Activated T-cell treated with anti-CD3 and anti-CD28 coated beads for 24 hours (primary cell): Measurements from ENCODE around the gene EHMT2.

Experiments
- DNase-seq: peaks from one replicate; pipeline ENCODE4 v3.0.0-alpha.2; 2020; ENCODE audit warnings: low read depth

EHMT2 gene

DNA sequence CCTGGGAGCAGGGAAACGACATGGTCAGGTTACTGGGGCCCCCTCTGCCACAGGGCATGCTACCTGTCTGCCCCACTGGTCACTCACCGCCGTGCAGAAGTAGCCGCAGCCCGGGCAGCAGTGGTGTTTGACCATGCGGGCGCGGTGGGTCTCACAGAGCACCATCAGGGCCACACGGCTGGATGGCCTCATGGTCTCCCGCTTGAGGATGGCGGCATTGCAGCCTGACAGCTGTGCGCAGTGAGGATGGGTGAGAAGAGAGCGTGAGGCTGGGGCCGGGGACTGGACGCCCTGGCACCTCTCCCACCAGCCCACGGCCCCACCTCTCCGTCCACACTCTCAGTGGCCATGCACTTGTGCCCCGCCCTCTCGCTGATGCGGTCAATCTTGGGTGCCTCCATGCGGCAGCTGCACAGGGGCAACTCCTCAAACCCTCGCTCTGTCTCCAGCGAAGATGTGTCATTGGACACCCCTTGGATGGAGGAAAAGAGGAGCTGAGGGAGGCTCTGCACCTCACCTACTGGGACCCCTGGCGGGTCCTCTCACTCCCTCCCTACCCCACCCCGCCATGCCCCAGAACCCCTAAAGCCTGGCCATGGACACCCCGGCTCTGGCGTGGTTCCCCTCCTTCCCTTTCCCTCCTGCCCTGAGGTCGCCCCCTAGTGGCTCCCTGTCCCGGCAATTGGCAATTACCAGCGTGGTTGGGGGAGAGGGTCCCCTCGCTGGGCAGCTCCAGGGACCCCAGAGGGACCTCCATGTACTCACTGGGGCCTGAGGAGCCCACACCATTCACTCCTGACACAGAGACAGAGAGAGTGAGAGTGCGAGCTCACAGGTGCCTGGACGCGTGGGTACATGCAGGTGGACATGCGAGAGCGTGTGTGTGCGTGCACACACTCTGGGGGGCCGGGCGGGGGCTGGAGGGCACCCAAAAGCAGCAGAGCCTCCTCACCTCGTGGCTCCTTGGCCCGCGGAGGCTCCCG is 8.9 kb downstream of the EHMT2 start:
- peak; percentile 32 for DNase-seq

DNA sequence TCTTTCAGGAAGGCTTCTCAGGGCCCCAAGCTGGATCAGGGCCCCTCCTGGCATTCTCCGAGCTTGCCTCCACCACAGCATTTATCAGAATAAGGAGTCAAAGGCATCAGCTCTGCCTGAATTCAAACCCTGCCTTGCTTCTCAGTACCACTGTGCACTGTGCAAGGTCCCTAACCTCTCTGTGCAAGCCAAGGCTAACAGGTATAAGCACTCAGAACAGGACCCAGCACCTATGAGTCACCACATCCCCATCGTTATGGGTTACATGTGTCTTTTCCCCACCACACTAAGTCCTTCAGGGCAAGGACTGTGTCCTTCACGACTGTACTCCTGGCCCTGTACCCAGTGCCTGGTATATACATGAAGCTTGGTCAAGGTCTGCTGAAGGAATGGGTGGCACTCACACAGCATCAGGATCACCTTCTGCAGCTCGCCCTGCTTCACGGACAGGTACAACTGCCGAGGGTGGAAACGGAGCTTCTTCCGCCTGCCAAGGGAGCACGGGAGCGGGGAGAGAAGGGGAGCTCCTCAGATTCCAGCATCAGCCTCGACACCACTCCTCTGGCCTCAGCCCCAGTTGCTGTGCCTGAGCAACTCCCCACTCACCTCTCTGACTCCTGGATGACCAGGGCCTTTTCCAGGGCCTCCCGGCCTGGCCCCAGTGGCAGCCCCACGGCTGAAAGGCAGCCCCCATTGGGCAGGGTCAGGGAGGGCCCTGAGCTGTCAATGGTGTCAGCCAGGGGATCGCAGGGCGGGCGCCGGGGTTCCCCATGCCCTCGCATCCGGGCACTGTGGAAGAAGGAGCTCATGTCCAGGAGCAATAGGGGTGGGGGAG is 10.1 kb downstream of the EHMT2 start:
- no peak for DNase-seq

DNA sequence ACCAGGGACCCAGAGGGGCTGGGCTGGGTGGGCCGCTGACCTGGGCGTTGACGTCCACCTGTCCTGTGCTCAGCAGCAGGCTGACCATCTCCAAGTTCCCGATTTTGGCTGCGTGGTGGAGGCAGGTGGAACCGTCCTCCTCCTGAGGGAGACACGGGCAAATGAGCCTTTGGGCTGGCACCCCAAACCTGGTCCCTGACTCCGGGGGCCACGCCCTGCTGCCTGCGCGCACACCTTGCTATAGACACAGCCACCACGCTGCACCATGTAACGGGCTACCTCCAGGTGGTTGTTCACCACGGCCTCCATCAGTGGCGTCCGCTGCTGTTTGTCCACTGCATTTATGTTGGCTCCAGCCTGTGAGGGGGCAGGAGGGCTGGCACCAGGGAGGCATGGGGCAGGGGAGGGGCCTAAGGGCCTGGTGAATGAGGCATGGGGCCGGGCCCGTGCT is 10.9 kb downstream of the EHMT2 start:
- no peak for DNase-seq

DNA sequence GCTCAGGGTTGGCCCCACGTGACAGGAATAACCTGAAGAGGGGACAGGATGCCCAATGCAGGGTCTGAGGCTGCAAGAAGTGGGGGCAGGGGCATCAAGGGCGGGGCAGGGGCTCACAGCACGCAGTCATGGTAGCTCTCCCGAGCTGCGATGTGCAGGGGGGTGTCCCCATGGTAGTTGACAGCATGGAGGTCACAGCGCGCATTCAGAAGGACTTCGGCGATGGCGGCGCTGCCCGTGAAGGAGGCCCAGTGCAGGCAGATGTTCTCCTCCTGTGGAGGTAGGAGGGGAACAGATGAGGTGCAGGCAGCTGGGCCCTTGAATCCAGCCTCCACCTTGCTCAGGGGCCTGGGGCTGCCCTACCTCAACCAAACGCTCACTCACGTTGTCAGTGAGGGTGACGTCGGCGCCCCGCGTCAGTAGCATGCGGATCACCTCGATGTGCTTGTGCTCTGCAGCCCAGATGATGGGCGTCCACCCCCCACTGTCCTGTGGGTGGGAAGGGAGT is 12.9 kb downstream of the EHMT2 start:
- DNase-seq, result no peak

DNA sequence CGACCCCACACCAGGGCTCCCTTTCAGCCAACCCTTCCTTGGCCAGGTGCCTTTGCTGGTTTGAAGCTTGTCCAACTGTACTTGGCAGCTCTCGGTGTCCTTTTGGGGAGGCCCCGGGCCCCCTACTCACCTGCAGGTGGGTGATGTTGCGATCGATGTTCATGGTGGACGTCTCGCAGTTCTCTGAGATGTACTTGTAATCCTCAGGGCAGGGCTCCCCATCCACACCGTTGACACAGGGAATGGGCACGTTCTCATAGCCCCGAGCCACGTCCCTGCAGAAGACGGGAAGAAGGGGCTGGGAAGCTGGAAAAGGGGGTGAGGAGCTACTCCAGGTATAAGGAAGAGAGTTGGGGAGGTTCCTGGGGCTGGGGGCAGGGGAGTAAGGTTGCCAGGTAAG is 13.8 kb downstream of the EHMT2 start:
- DNase-seq, result no peak

DNA sequence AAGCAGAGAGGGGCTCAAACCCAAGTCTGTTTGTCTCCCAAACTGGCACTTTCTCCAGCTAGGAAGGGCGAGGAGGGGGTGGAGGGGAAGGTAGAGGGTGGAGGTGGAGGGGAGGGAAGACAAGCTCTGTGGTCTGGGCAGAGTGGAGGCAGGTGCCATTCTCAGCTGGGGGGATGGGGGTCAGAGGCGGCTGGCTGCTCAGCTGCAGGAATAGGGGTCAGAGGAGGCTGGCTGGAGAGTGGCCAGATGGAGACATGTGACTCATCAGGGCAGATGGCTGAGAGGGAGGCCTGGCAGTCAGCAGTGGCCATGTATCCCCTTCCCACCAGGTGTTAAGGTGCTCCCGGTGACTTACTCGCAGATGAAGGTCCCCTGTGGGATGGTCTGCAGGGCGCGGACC is 15.2 kb downstream of the EHMT2 start:
- DNase-seq, result no peak

DNA sequence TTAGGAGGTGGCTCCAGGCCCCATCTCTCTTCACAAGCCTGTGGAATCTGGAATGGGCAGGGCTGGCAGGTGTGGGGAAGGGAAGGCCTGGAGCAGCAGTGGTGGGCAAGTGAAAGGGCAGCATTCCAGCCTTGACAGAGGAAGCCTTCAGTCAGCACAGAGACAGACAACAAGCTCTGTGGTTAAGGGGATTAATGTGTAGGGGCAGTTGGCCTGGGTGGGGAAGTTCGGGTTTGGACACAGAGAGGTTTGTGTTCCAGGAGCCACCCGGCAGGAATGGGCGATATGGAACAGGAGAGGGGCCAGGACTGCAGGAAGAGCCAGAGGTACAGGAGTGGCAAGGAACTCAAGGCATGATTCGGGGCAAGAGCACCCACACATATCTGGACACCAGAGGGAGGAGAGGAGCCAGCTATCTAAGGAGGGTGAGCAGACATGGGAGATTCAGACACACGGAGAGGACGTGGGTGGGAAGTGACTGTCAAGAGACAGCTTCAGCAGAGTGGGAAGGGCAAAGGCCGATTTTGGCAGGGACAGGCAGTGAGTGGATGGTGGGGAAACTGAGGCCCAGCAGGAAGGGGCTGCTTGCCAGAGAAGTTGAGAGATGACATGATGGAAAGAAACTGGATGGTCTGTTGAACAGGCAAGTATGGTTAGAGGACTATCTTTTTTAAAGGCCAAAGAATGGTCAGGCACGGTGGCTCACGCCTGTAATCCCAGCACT is 16.2 kb downstream of the EHMT2 start:
- DNase-seq, result no peak

DNA sequence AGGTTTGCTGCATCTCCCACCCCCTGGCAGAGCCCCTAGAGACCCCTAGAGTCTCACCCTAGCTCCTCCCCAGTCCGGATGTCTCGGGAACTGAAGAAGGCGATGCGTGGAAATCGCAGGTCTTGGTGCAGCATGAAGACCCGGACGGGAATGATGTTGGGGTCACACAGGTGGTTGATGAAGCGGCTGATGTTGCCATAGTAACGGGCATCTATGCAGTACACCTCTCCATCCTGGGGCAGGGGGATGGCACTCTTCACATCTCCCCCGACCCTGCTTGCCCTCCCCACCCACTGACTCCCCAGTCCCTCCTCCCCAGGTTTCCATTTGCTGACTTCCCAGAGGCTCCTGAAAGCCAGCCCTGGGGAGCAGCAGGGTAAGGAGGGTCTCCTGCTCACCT is 16.9 kb downstream of the EHMT2 start:
- DNase-seq, result no peak

DNA sequence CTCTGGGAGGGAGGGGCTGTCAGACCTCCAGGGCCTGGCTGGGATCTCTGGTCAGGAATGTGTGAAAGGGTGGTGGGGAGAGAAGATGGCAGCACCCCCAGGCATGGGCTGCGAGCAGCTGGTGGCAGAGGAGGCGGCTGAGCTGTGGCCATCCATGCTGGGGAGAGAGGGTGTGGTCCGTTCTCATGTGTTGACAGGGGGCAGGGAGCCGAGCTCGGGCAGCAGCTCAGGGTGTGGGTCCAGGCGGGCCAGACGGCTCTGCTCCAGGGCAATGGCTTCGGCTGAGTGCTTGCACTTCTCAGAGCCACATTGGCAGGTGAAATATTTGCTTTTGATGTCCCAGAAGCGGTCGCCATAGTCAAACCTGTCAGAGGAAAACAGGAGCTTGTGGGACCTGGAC is 17.6 kb downstream of the EHMT2 start:
- no peak for DNase-seq

DNA sequence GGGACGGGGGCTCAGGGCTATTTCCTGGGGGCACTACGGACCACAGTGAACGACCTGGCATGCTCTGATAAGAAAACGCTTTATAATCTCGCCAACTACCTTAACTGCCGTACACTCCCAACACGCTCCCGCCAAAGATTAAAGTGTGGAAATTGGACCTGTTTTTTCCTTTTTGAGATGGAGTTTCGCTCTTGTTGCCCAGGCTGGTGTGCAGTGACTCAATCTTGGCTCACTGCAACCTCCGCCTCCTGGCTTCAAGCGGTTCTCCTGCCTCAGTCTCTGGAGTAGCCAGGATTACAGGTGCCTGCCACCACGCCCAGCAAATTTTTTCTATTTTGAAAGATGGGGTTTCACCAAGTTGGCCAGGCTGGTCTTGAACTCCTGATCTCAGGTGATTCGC is 18.4 kb downstream of the EHMT2 start:
- DNase-seq, result no peak

DNA sequence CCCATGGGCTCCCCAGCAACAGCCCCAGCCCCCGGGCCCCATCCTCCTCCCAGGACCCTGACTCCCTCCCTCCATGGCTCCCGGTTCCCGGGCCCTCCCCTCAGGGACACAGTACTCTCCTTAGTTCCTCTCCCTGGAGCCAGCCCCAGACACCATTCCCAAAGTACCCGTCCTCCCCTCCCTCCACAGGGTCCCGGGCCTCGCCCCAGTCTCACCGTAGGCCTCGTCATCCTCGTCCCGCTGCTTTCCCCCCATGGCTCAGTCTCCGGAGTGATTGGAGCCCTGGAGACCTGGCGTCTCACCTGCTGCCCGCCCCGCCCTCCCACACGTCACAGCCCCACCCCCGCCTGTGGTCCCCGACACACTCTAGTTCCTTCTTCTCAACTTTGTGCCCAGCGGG is 18.8 kb downstream of the EHMT2 start, which contains the start of gene SLC44A4:
SLC44A4 (minus strand) TSS at position 272 of the 400 bp plus-strand sequence; CDS start at position 255, 17 bp downstream.
- no peak for DNase-seq

DNA sequence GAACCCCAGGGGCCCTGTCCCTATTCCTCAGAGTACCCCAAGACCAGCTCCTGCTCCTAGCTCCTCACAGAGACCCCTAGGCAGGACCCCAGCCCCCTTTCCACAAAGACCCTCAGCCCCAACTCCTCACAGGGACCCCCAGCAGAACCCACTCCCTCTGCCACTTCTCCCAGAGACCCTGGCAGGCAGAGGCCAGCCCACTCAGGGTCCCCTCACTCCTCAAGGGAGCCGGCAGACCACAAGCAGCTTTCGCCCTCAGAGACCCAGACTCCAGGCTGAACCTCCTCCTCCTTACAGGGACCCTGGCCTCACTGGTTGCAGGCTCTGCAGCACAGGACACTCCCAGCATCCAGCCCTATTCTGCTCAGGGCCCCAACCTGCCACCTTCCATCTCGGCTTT is 19.3 kb downstream of the EHMT2 start:
- DNase-seq, result no peak

DNA sequence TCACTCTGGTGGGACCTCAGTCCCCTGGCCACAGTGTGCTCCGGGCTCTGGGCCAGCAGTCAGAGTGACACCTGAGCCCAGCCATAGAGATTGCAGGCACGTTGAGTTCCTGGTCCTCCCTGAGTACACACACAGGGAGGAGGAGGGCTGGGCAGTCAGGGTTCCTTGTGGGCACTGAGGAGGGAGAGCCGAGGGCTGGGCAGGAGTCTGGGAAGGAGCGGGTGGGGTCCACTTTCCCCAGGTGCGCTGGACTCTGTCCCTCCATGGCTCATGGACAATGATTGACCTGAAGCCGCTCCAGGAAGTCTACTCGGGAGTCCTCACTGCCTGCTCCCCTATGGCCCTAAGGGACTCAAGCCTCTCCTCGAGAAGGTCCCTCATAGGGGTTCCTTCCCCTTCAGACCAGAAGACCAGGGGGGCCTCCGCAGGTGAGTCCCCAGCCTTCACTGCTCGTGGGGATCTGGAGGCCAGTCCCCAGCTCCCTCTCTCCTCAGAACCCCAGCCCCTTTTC is 19.8 kb downstream of the EHMT2 start:
- no peak for DNase-seq

DNA sequence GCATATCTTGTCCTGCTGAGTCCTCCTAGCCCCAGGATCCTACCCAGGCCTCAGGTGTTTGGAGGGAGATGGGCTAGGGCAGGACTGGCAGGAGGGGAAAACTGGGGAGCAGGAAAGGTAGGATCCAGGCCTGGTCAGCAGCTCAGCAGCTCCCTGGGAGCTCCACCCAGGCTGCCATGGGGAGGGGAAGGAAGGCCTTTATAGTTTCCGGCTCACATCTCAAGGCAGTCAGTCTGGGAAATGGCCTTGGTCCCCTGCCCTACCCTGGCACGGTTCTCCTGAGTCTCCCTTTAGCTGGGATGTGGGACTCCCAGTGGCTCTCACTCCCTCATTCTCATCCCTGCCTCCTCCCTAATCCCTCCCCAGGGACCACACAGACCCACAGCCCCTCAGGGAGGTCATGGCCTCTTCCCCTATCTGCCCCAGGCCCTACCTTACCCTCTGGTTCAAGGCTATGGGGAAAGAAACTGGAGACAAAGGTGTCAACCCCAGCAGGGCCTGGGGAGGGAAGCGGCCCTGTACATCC is 20.3 kb downstream of the EHMT2 start:
- no peak for DNase-seq

DNA sequence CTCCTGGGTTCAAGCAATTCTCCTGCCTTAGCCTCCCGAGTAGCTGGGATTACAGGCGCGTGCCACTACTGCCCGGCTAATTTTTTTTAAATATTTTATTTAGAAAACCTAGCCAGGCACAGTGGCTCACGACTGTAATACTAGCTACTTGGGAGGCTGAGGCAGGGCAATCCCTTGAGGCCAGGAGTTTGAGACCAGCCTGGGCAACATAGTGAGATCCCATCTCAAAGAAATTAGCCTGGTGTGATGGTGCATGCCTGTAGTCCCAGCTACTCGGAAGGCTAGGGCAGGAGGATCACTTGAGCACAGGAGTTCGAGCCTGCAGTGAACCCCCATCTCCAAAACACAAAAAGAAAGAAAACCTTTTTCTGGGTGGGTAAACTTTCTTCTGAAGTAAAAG is 21.1 kb downstream of the EHMT2 start:
- DNase-seq, result no peak

DNA sequence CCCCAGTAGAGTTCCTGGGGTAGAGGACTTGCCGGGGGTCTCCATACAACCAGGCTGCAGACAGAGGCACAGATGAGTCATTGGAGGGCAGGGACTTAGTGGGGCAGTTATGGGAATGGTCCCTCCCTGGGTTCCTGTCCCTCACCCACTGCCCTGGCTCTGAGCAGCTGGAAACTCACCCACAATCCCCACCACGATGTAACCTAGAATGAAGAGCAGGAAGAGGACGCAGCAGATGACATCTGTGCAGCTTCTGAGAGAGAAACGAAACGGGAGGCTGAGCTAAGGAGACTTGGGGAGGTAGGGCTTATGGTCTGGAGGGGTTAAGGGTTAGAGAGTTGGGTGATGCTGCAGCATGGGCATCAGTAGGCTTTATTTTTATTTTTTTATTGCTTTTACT is 21.6 kb downstream of the EHMT2 start:
- DNase-seq, result no peak

DNA sequence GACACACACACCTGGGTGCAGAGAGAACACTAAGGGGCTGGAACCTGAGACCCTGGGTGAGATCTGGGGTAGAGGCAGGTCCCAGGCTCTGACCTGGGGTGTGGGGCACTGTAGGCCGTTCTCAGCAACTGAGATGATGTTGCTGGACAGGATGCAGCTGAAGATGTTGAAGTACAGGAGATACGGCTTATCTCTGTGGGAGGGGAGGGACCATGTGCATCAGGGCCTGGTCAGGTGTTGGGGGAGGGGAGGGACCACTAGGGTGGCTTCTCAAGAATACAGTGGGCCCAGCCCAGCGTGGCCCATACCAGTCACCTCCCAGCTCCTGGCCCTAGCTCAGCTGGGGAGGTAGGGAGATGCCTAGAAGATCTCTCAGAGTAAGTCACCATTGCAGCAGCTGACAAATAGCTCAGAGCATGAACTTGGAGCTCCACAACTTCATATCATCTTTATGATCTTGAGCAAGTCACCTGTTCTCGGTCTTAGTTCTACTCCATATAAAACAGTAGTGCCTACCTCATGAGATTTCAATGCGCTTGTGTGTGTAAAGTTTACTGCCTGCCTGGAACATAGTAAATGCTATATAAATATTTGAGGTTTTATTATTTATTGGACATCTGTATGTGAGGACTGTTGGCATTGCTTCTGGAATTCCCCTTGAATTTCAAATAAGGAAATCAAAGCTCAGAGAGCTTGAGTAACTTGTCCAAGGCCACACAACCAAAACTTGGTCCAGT is 22.5 kb downstream of the EHMT2 start:
- DNase-seq, result no peak

DNA sequence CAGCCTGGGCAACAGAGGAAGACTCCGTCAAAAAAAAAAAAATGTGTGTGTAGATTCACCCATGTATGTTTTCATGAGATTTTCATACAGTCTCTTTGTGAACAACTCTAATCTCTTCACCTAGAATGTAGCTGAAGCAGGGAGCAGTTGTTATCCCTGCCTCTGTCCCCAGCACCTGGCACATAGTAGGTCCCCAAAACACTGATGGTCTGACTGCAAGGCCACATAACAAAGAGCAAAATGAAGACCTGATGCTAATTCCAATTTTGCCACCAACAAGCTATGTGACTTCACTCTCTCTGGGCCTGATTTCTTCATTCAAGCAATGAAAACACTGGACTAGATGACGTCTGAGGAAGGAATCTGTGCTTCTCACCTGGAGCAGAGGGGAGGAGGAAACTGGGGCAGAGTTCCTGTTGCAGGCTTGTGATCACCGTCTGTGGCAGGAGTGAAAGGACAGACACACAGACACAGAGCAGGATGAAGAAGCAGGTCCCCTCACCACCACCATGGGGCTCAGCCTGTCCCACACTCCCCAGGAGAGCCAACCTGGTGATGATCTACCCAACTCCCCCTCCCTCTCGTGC is 23.3 kb downstream of the EHMT2 start:
- DNase-seq, result no peak

DNA sequence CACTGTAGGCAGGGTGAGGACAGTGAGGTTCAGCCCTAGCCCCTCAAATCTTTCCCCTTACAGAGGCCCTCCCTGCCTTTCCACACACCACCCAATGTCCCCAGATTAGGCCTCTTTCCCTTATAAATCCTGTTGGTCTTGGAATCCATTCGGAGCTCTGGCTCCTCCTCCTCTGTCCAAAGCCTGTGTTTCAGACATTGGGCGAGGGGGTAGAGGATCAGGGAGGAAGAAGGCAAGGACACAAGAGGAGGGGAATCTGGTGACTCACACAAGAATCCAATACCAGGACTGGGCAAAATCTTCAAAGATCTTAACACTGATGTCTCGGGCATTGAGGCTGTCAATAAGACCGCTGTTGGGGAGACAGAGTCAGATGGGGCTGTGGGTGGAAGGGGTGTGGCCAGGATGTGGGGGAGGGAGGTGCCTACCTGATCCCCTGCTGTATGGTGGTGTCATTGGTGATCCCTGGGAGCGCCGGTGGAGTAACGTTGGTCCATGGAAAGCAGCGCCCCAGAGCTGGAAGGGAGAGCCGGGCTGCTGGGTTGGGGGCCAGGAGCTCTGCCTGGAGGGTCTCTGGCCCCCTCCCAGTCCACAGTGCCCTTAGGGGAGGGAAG is 26.3 kb downstream of the EHMT2 start:
- DNase-seq, result no peak

DNA sequence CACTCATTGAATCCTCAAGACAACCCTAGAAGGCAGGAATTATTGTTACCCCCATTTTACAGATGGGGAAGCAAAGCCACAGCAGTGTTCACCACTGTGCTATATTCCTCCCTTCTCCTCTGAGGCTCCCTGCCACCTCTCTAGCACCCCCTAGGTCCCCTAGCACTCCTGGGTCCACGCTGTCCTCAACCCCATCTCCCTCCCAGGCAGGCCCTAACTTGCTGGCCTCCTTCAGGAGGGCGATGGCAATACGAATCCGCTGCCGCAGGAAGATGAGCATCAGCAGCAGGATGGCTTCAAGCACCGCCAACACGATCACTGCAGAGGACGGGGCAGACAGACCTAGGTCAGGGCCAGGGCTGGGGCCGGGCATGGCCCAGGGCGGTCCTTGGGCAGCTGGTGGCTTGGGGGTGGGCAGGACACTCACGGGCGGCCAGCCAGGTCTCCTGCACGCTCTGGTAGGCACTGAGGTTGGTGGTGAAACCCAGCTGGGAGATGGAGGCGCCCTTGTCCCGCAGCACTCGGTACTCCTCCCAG is 27.0 kb downstream of the EHMT2 start:
- DNase-seq, result no peak
